NCI-H526 treated with DMSO at 0.1 percent for 48 hours (cell line): ENCODE data around the gene FANK1.
"Not testable (repeated sequence)": the region's sequence is repeated elsewhere in the genome, so short reads cannot be mapped to it uniquely, and the experiment has no call there.

ENCODE experiments used
- DNase-seq: peaks from one replicate; lab custom pipeline; 2025; lab: John Stamatoyannopoulos, UW

The FANK1 gene

DNA sequence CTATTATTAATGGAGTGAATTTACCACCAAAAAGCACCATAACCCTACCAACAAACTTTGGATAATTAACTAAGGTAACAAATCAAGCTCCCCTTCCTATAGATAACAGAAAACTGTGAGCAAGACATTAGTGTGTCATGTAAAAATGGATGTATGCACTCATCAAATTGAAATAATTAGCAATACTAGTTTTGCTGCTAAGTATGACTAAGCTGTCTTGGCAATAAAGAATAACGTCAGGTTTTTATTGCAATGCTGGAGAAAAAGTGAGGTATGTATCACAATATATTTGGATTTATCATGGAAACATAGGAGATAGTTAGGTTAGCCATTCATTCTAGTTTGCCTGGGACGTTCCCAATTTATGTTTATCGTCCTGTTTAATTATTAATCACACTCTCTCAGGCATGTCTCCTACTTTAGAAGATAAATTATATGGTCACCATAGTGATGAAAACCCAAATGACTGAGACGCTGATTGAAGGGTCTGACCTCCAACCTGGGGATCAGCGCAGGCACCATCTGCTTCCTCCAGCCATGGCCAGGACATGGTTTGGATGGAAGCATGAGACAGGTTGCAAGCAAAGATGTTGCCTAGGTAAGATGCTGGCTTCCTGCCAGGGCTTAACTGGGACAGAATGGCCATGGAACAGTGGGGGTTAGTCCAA lies 125.6 kb downstream of the FANK1 start:
- DNase-seq: no peak

DNA sequence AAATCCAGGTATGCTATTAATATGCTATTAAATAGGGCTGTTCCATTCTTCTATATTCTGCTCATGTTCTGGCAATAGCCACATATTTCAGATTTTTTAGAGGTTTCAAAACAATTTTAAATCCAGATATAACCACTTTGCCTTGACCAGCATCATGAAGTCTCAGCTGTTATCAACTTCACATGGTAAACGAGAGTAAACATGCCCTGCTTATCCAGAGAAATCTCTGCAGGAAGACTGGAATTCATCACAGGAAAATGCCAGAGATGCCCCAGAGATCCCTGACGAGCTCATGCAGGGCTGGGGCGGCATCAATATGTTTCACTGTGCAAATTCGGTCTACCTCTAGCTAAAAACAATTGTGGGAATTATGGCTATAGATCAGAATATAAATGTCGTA lies 126.5 kb downstream of the FANK1 start:
- DNase-seq: no peak

DNA sequence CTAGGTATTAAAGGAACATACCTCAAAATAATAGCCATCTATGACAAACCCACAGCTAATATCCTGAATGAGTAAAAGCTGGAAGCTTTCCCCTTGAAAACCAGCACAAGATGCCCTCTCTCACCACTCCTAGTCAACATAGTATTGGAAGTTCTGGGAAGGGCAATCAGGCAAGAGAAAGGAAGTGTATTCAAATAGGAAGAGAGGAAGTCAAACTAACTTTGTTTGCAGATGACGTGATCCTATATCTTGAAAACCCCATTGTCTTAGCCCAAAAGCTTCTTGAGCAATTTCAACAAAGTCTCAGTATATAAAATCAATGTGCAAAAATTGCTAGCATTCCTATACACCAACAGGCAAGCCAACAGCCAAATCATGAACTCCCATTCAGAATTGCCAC lies 131.3 kb downstream of the FANK1 start:
- DNase-seq: no peak

DNA sequence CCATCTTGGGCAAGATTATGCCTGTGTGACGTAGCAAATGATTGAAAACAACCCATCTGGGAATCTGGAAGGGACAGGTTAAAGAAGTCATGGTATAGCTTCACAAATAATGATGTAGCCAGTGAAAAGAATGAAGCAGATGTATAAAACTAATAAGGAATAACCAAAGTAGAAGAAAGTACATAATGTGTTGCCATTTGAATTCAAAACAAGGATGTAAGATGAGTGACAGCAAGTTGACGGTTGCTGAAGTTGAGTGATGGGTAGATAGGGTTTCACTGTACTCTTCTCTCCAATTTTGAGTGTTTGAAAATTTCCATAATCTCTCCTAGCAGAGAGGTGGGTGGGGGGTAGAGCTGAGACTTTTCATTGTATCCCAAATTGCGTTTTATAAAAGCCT lies 133.6 kb downstream of the FANK1 start:
- DNase-seq: no peak

DNA sequence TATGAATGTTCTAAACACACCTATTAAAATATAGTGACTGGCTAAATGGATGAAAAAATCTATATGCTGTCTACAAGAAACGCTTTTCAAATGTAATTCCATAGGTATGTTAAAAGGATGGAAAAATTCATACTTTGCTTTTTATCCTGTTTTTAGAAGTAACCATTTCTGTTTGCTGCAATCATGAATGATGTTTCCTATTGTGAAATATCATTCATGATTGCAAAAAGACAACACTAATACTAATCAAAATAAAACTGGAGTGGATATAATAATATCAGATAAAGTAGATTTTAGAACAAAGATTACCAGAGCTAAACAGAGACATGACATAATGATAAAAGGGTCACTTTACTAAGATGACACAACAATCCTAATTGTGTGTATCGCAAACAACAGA lies 138.2 kb downstream of the FANK1 start:
- DNase-seq: no peak

DNA sequence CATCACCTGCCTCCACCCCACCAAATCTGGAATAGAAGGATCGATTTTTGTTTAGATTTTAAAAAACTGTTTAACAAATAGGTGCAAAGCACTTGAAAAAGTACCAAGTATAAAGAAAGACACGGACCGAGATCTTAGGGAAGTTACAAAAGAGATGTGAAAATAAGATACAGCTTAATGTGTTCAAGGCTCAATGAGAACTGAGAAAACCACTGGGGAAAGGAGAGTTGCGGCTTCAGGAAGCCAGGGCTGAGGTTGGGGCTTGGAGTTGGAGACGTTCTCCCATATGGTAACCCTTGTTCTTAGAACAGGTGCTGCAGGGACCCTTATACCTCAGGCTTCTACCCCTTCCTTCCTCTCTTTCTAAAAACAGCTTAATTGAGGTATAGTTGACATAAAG lies 140.2 kb downstream of the FANK1 start:
- DNase-seq: no peak

DNA sequence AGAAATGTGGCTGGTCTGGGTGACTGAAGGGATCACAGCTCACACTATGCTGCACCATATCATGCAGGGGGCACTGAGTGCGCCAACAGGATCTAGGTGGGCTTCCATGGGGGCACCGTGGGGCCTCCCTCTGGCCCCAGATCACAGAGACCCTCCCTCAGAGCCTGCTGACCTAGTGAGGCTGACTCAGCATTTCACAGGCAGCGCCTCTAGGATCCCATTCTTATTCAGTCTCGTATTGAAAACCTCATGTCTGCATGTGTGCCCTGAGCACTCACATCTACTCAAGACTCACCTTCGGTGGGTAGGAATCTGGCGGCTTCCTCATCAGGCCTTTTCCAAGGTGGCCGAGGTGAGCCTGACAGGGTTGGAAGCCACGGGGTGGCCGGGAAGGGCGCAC lies 141.6 kb downstream of the FANK1 start:
- DNase-seq: no peak

DNA sequence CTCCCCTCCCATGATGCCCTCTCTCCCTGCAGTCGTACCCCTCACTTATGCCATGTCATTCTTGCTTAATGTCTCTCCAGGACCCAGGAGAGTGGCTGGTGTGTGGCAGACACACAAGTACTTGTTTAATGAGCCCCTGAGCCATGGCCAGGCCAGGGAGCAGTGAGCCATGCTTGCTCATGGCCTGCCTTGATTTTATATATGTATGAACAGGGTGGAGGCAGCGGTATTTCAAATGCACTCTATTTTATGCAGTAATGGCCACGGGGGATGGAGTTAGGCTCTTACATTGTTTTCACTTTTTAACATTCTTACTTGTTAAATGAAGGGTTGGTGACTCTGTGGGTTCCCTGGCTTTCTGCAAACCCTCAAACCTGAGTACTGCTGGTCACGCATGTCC lies 144.8 kb downstream of the FANK1 start:
- DNase-seq: no peak

DNA sequence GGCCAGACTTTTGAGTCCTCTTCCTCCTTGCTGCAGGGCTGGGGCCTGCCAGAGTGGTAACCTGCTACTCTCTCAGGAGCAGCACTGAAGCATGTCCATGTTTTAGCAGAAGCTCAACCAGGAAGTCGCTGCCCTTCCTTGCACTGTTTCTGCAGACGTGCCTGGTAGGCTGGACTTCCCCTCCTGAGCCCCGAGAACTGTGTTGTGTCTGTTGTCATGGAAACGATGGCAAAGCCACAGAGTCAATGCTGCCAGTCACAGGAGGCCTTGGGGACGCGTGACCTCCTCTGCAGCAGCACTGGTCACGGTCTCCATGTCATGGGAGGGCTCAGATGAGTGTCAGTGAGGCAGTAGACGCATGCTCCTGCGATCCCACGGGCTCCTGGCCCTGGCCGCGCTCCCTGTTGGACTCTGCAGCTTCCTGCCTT lies 145.5 kb downstream of the FANK1 start:
- no peak for DNase-seq

DNA sequence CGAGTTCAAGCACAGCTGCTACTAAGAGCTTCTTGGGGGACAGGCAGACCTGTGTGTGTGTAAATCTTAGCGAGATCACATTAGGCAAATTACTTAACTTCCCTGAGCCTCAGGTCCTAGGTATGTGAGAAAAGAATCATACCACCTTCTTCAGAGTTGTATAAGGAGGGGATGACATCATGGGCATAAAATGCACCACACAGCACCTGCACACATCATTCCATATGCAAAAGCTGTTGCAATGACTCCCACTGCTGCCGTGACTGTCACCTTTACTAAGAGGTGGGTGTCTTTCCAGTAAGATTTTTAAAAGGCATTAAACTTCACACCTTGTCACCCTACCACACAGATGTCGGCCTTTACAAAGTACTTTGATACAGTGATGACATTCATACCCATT lies 146.0 kb downstream of the FANK1 start:
- DNase-seq: no peak

DNA sequence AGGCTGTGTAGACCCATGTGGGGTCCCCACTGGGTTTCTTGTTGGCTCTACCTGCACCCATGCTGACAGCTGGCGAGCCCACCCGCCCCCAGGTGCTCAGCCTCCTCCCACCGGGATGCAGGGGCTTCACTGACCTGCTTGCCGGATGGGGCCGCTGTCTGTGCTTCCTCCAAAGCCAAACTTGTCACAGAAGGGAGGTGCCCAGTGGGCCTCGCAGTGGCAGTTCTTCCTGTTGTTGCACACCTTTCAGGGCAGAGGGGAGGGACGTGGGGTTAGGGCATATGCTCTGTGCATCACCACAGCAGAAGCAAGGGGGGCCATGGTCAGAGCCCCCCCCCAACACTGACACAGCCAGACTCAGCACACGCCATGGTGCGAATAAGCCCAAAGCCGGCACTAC lies 146.5 kb downstream of the FANK1 start:
- DNase-seq: no peak

DNA sequence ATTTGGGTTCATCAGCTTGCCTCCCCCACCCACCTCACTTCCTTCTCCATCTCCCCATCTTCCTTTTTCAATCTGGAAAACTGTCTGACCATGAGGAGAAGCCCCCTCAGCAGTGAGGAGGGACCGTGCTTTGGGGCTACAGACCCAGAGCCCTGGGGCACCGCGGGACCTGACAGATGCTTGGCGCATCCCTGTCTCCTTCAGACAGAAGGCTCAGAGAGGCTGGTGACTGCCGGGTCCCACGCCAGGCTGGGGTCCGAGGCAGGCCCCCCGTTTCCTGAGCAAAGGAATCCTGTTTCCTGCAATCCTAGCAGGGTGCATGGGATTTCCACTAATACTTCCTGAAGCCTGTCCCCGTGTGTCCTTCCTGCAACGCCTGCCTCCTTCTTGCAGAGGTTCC lies 147.0 kb downstream of the FANK1 start:
- no peak for DNase-seq

DNA sequence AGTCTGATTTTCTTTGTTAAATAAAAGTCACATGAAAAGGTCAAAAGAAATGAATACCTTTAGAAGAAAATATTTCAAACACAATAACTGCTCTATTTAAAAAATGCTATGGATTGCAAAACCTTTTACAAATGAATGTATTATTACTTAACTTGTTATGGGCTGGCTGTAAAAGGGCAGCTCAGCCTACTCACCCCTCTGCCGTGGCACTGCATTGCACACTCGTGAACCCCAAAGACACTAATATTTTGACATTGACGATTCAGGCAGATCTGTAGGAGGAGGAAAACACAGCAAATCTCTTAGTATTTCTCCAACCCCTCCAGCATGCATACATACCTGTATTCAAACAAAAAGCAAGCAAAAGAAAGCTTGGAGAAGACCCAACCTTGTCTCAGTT lies 149.5 kb downstream of the FANK1 start:
- no peak for DNase-seq

DNA sequence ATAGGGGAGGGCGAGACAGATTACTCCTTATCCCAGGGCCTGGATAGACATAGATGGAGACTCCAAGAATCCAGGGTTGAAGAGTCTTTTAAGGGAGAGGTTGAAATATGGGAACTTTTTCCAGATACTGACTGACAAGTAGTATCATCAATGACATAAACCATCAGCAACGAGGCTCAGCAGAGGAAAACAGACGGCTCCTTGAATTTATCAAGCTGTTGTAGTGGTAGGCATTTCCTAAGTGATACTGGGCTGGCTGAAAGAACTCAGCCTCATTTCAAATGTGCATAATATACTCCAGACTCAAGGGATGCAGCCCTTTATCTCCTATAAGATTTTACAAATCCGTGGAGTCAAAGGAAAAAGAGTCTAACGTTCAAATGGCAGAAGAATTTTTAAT lies 150.5 kb downstream of the FANK1 start:
- no peak for DNase-seq

DNA sequence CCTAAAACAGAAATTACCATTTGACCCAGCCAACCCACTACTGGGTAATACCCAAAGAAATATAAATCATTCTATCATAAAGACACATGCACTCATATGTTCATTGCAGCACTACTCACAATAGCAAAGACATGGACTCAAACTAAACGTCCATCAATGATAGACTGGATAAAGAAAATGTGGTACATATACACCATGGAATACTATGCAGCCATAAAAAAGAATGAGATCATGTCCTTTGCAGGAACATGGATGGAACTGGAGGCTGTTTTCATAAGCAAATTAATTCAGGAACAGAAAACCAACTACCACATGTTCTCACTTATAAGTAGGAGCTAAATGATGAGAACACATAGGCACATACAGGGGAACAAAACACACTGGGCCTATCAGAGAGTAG lies 151.4 kb downstream of the FANK1 start:
- DNase-seq: not testable (repeated sequence)

DNA sequence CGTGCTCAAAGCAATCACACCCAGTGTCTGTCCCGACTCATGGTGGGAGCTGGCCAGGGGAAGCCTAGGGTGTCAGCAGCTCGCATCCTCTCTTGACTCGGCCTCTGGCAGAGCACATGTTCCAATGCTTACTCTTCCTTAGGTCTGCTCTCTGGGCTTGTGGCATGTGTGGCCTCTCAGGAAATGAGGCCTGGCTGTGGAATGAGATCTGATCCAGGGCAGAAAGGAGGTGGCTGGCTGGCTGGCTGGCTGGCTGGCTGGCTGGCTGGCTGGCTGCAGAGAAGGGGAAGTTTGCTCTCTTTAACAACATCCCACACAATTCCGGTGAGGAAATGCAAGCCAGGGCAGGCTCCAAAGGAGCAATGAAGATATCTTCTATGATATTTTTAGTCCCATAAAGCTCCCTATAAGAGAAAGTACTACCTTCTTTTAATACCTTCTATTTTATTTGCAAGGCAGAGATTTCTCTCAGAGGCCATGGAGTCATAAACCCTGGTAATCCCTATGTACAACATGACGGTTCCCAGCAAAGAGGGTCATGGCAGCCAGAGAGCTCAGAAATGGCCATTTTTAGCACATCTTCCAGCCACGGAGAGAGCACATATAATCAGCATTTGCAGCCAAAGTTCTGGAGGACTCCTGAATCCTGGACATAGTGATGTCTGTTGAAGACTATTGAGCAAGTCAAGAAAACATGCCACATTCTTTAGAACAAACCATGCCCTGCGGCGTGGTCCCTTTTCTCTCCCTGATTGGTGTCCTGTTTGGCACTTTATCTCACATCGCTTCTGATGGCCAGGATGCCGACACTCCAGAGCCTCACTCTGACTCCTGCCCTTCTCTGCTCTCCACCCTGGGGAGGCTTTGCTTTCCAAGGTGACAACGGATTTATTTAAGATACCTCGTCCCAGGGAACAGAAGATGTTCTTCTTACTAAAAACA lies 153.7 kb downstream of the FANK1 start:
- DNase-seq: no peak

DNA sequence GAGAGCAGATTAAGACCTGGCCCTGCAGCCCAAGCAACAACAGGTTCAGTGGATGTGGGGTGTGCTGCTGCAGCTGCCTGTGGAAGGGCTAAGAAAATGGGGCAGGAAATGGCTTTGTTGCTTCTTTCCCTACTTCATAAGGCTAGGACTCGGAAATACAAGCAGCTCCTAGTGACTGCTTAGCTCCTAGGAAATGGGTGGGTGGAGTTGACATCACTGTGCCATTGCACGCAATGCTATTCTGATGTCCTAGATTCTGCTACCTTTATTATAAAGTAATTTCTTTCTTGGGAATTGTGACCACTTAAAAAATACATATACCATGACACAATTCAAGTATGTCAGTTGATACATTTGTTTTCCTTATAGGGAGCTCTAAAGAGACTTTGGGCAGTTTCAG lies 155.8 kb downstream of the FANK1 start:
- no peak for DNase-seq

DNA sequence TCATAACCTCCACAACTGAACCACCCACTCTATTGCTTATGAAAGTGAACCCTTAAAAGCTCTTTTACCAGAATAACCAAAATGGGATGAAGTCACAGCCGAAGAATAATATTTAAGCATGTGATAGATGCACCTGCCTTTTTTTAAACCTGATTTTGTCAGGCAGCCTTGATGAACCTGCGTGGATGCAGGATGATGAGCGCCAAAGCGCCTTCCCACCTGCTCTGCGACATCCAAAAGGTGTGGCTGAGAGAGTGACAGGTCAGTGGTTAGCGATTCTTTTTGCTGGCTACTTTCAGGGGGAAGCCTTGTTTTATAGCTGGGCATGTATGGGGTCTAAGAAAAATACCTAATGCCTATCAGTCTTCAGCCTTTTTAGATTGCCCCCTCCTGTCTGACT lies 157.8 kb downstream of the FANK1 start:
- no peak for DNase-seq

DNA sequence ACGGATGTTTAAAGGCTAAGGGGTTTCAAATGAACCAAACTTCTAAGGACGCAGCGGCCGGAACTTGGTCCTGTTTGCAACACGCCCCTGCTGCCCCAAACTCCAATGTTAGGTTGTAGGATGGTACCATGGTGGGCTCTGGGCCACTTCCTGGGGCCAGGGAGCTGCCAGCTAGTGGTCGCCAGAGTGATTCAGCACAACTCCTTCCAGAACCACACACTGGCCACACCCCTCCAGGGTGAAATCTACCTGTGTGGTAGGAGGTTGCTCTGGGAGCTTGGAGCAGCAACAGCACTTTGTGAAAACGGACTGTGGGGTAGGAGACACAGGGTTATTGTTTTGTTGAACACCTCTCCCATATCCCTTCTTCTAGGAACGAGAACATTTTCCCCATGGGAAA lies 161.1 kb downstream of the FANK1 start:
- DNase-seq: no peak

DNA sequence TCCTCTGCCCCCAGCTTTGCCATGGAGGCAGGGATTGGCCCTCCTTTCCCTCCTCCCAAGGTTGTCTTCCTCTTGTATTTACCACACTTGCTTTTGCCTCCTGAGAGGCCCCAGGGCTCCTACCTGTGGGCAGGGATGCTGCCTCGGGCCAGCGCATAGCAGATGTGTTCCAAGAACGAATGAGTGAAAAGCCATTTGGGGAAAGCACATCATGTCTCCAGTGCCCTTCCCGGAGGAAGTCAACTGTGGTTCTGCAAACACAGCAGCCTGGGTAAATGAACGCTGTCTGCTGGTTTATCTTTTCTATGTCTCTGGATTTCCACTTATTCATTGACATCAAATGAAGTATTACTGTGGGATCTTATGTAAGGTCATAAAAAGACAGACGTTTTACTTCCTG lies 161.7 kb downstream of the FANK1 start:
- DNase-seq: no peak

DNA sequence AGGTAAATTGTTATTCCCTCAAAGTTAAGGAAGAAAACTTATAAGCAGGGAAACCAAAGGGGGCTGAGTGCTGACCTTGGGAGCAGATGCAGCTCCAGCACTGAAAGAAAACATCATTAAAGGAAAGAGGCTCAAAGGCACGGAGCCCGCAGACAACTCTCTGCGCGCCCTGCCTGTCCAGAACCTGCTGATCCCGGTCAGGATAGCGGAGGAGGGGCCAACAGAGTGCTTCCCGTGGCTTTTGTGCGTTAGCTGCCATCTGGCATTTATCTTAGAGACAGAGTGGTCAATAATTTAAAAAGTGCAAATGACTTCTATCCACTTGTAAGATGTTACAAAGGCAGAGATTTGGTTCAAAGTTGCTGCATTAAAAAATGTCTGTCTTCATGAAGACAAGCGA lies 162.1 kb downstream of the FANK1 start:
- no peak for DNase-seq
